Epithelial cell of proximal tubule (primary cell): Measurements from ENCODE around the gene TNKS1BP1. TPM values are rescaled to one million over a fixed set of nuclear protein-coding genes. Genes with fewer than 3 reads are reported as not detected.

Source experiments
- DNase-seq: peaks from one replicate; pipeline ENCODE4 v3.0.0-alpha.2; 2011; ENCODE audit warnings: low read depth
- H3K4me3 ChIP-seq: 2 replicates; pipeline ENCODE4 v1.5.1; 2011; ENCODE audit warnings: low read depth, mild to moderate bottlenecking, low read length
- CTCF ChIP-seq: conservative IDR thresholded peaks from 2 replicates; pipeline ENCODE4 v1.5.1; 2012; ENCODE audit warnings: low read depth, mild to moderate bottlenecking, low read length
- total RNA-seq: library from RNA; depleted of rRNA; stranded (reverse); fragments of >200 nt; gene quantifications from 2 replicates; pipeline ENCODE4 v1.2.3, GENCODE V29; 2015

TNKS1BP1 gene
- total RNA-seq, 1 donor from 2014 or later = 65.4 TPM

GRCh38 chr11:57358991-57359390 is 34.2 kb upstream of the TNKS1BP1 start:
- no peak for DNase-seq
- no peak for TF ChIP-seq CTCF
- H3K4me3 ChIP-seq = no peak overlapping the region

DNA sequence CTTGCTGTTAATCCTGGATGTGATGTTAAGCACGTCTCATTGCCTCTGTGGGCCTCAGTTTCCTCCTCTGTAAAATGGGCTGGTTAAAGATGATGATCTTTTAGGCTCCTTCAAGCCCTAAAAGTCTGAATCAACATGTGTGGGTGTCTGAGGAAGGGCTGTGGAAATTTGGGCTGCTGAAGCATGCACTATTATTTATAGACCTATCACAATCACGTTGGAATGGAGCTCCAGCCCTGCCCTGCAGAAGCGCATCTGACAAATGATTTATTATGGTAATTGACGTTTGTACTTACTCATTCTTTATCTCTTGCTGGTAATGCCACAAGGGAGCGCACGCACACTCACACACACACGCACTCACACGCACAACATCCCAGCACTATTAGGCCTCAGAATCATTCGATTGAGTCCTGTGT is 33.8 kb upstream of the TNKS1BP1 start:
- TF ChIP-seq CTCF = no peak
- no peak for DNase-seq
- no peak overlapping the region for H3K4me3 ChIP-seq

- H3K4me3 ChIP-seq = no peak overlapping the region
- no peak for DNase-seq
- TF ChIP-seq CTCF = no peak
These were observed 33.1 kb upstream of the TNKS1BP1 start for GRCh38 chr11:57357856-57358255.

GRCh38 chr11:57357310-57357709 is 32.6 kb upstream of the TNKS1BP1 start:
- no peak for DNase-seq
- TF ChIP-seq CTCF = no peak
- no peak overlapping the region for H3K4me3 ChIP-seq

GRCh38 chr11:57356268-57356667 is 31.5 kb upstream of the TNKS1BP1 start:
- TF ChIP-seq CTCF = no peak
- H3K4me3 ChIP-seq = no peak overlapping the region

GRCh38 chr11:57354699-57355098 is 29.9 kb upstream of the TNKS1BP1 start:
- no peak for DNase-seq
- TF ChIP-seq CTCF = no peak
- H3K4me3 ChIP-seq = no peak overlapping the region

More at GRCh38 chr11:57356268-57356667, 31.5 kb upstream of the TNKS1BP1 start:
- DNase-seq = no peak

- no peak for DNase-seq
- H3K4me3 ChIP-seq = no peak overlapping the region
- no peak for TF ChIP-seq CTCF
These were observed 29.1 kb upstream of the TNKS1BP1 start for GRCh38 chr11:57353852-57354251.
